GM12864 (cell line): ENCODE results near the gene COTL1.
"Not testable (repeated sequence)": the region's sequence is repeated elsewhere in the genome, so short reads cannot be mapped to it uniquely, and the experiment has no call there.

Experiments
- DNase-seq: peaks from one replicate; pipeline ENCODE4 v3.0.0-alpha.2; 2011; ENCODE audit warnings: low read depth
- H3K4me3 ChIP-seq: 2 replicates; pipeline ENCODE4 v1.5.1; 2011; ENCODE audit warnings: mild to moderate bottlenecking, low read depth, low read length, control low read depth
- TF ChIP-seq, protein P1 (sequence below): IDR thresholded peaks from 2 replicates; pipeline ENCODE4 v1.5.1; 2011; ENCODE audit warnings: low read depth, mild to moderate bottlenecking, moderate library complexity, low read length, control low read depth, inconsistent platforms; ENCODE audit errors: missing control alignments

Gene COTL1

DNA sequence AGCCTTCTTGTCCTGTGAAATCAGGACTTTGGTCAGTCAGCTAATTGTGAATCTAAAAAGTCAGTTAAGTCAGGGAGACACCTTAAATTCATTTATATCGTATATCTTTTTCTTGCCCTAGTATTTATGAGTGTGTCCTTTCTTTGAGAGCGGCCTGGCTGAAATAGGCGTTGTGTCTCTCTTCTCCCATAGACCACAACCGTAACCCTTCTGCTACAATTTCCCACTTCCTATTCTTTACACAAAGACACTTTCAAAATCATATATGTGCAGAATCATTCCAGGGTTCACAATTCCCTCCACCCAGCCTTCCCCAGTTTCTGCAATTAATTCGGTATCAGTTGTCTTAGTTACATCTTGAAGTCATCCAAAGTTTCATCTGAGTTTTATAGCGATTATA lies 14.0 kb upstream of the COTL1 start:
- no peak overlapping the region for H3K4me3 ChIP-seq
- TF ChIP-seq, protein P1, sequence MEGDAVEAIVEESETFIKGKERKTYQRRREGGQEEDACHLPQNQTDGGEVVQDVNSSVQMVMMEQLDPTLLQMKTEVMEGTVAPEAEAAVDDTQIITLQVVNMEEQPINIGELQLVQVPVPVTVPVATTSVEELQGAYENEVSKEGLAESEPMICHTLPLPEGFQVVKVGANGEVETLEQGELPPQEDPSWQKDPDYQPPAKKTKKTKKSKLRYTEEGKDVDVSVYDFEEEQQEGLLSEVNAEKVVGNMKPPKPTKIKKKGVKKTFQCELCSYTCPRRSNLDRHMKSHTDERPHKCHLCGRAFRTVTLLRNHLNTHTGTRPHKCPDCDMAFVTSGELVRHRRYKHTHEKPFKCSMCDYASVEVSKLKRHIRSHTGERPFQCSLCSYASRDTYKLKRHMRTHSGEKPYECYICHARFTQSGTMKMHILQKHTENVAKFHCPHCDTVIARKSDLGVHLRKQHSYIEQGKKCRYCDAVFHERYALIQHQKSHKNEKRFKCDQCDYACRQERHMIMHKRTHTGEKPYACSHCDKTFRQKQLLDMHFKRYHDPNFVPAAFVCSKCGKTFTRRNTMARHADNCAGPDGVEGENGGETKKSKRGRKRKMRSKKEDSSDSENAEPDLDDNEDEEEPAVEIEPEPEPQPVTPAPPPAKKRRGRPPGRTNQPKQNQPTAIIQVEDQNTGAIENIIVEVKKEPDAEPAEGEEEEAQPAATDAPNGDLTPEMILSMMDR = no peak
- no peak for DNase-seq

DNA sequence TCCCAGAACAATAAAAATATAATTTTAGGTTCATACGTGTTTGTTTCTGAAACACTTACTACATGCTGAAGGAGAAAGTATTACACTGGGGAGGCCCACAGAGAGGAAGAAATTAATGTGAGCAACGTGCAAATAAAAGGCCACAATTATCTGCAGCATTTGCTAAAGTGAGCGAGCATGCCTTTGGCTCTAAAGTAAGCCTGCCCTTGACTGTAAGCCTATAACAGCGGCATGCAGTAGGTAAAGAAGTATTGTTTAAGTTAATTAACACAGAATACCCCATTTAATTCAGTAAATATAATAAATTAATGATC lies 13.2 kb upstream of the COTL1 start:
- TF ChIP-seq, protein P1 = no peak
- H3K4me3 ChIP-seq = no peak overlapping the region
- DNase-seq = no peak

- TF ChIP-seq, protein P1 = no peak
- H3K4me3 ChIP-seq = no peak overlapping the region
- no peak for DNase-seq
Measured at GRCh38 chr16:84630446-84631152, 12.7 kb upstream of the COTL1 start.

DNA sequence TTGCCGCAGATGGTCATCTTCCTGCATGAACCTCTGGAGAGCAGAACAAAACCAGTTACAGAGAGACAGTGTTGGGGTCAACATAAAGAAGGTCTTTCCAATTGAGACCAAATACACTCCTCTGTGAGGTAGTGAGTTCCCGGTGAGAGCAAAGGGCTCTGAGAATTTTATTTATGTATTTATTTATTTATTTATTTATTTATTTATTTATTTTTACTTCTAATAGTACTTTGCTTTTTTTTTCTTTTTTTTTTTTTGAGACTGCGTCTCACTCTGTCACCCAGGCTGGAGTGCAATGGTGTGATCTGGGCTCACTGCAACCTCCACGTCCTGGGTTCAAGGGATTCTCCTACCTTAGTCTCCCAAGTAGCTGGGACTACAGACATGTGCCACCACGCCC lies 12.1 kb upstream of the COTL1 start:
- no peak for DNase-seq
- no peak overlapping the region for H3K4me3 ChIP-seq
- TF ChIP-seq, protein P1 = no peak

GRCh38 chr16:84629580-84629979 lies 11.7 kb upstream of the COTL1 start:
- DNase-seq = no peak
- no peak overlapping the region for H3K4me3 ChIP-seq
- TF ChIP-seq, protein P1 = no peak

GRCh38 chr16:84628226-84628731 lies 10.4 kb upstream of the COTL1 start:
- TF ChIP-seq, protein P1 = no peak
- no peak overlapping the region for H3K4me3 ChIP-seq
- DNase-seq = no peak

DNA sequence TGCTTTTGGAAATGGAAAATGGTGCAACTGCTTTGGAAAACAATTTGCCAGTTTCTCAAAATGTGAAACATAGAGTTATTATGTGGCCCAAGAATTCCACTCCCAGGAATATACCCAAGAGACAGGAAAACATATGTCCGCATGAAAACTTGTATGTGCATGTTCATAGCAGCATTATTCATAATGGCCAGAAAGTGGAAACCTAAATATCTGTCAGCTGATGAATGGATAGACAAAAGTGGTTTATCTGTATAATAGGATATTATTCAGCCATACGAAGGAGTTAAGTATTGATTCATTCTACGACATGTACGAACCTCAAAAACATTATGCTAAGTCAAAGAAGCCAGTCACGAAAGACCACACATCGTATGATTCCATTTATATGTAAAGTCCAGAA lies 7.7 kb upstream of the COTL1 start:
- H3K4me3 ChIP-seq = no peak overlapping the region
- DNase-seq = no peak
- TF ChIP-seq, protein P1 = no peak

GRCh38 chr16:84620913-84621312 lies 3.0 kb upstream of the COTL1 start:
- not testable (repeated sequence) for DNase-seq, H3K4me3 ChIP-seq
